NOMO-1 (cell line): Measurements from ENCODE around the gene CNTLN.
"Not testable (repeated sequence)": the region's sequence is repeated elsewhere in the genome, so short reads cannot be mapped to it uniquely, and the experiment has no call there.

Experiments used
- DNase-seq, 2 experiments: peaks; one replicate each; lab custom pipeline; 2025; ENCODE audit not compliant: unreplicated experiment in 2 of 2; lab: John Stamatoyannopoulos, UW

Gene CNTLN

DNA sequence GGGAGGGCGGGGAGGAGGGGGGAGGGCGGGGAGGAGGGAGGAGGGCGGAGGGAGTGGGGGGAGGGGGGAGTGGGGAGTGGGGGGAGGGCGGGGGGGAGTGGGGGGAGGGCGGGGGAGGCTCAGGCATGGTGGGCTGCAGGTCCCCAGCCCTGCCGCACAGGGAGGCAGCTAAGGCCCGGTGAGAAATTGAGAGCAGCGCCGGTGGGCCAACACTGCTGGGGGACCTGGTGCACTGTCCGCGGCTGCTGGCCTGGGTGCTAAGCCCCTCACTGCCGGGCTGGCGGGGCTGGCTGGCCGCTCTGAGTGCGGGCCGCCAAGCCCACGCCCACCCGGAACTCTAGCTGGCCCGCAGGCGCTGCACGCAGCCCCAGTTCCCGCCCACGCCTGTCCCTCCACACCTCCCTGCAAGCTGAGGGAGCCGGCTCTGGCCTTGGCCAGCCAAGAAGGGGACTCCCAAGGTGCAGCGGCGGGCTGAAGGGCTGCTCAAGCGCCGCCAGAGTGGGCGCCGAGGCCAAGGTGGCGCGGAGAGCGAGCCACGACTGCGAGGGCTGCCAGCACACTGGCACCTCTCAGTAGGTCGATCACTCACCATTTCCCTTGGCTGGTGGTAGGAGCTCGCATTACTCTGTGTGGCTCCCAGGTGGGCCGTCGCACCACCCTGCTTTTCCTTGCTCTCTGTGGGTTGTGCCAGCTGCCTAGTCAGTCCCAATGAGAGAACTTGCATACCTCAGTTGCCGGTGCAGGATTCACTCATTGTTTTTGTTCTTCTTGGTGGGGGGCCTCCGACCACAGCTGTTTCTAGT lies 160.2 kb downstream of the CNTLN start:
- DNase-seq, result no peak

GRCh38 chr9:17315341-17315740 lies 180.5 kb downstream of the CNTLN start:
- no peak for DNase-seq

GRCh38 chr9:17318821-17319320 lies 184.0 kb downstream of the CNTLN start:
- no peak for DNase-seq

GRCh38 chr9:17319864-17320263 lies 185.0 kb downstream of the CNTLN start:
- no peak for DNase-seq

- no peak for DNase-seq
Measured at GRCh38 chr9:17322882-17323864, 188.3 kb downstream of the CNTLN start.

GRCh38 chr9:17328331-17328730 lies 193.5 kb downstream of the CNTLN start:
- no peak for DNase-seq

DNA sequence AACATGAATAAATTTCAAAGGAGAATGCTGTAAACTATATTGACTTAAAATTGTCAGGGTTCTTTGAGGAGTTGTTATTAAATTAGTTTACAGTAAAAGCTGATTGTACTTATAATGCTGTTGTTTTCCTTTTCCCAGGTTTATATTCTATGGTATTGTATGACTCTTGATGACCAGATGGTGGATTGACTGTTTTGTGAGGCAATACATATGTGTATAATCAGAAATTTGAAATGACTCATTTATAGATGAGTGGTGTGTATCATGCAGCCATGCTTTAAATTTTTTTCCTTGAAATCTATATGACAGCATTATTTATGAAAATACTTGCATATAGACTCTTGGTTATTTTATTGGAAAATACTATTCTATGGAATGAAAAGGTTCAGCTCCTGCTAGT lies 195.3 kb downstream of the CNTLN start:
- no peak for DNase-seq

DNA sequence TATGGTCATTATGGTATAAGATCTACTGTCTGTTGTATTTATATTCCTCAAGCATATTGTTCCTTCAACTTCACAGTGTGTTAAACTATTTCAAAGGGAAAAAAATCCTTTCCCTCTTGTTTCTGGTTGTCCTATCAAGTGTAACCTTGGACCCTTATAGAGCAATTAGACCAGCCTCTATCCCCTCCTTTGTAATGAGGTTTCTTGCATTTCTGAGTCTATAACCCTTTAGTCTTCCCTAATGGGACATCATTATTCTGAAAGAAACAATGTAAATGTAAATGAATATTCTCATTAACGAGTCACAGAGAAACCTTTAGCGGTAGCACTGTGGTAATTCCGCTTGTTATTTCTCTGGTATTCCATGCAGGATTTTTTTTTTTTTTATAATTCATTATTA lies 197.3 kb downstream of the CNTLN start:
- no peak for DNase-seq

DNA sequence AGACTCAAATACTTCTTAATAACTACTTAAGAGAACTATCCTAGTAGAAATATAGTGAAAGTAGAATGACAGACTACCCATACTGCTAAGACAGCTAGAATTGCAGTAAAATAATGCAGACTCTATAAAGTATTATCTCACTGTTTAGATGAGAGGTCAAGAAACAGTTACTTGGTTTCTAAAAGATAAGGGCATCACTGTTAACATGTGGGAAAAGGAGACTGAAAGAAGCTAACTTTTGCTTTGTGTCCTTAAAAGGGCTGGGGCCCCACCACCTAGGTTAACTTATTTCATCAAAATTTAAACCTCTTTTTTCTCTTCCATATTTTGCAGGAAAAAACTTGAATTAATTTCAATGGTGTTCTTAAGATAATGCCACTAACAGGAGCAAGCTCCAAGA lies 204.3 kb downstream of the CNTLN start:
- no peak for DNase-seq

DNA sequence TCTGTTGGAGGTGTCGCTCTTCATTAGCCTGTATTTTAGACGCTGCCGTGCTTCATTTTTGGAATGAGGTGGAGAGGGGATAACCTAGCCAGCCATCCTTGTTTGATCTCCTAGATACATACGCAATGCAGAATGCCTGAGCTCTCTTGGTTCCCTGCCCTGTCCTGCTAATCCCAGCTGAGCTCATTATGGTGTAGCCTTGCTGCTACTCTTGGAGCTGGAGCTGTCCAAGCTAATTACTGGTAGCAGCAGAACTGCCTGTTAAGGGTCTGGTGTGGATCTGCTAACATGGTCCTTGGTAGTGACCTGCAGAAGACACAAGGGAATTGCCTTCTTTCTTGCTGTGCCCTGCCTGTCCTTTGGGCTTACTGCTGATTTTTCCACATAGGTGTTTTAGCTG lies 207.9 kb downstream of the CNTLN start:
- no peak for DNase-seq

- no peak for DNase-seq
Measured at GRCh38 chr9:17349831-17350230, 215.0 kb downstream of the CNTLN start.

DNA sequence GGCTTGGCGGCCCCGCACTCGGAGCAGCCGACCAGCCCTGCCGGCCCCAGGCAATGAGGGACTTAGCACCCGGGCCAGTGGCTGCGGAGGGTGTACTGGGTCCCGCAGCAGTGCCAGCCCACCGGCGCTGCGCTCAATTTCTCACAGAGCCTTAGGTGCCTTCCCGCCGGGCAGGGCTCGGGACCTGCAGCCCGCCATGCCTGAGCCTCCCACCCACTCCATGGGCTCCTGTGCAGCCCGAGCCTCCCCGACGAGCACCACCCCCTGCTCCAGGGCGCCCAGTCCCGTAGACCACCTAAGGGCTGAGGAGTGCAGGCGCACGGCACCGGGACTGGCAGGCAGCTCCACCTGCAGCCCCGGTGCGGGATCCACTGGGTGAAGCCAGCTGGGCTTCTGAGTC lies 219.2 kb downstream of the CNTLN start:
- not testable (repeated sequence) for DNase-seq

- no peak for DNase-seq
Measured at GRCh38 chr9:17361378-17361777, 226.5 kb downstream of the CNTLN start.

DNA sequence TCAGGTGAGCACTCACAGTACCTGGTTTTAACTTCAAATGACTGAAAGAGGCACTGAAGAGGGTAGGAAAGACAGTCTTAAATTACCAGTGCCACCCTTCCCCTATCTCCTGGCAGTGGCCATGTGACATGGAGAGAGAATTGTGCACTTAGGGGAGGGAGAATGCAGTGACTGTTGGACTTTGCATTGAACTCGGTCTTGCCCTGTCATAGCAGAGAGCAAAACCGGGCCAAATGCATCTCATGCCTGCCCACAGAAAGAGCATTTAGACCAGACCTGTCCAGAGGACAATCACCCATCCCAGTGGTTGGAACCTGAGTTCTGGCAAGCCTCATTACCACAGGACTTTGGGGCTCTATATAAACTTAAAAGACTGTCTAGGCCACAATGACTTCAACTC lies 232.2 kb downstream of the CNTLN start:
- DNase-seq, result no peak

DNA sequence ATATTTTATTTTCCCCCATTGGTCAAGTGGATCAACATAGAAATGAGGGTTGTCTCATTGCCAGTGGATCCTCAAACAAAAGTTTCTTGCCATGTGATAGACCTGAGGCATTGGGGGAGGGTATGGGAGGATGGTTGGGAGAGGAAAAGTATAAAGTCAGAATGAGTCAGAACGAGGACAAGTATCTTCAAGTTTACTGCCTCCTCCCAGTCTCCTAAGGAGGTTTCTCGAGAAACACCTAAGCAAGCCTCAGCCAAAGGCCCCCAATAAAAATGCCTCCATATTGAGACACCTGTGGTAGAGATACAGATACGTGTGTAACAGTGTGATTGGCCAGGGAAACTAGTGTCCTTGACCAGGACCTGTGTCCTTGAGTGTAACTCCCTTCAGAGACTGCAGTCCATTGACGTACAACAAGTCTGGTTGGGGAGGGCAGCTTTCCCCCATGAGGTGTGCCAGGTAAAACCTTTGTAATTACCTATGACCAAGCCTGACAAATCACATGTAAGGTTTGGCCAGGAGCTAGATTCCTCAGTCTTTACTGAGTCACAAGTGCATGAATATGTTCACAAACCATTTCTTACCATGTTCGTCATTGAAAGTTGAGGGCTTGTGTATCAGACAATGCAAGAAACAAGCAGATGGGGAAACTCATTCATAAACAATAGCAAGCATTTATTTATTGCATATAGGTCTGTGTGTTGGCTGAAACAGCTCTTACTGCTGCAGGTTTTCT lies 245.5 kb downstream of the CNTLN start:
- no peak for DNase-seq

- no peak for DNase-seq
Measured at GRCh38 chr9:17387565-17387964, 252.7 kb downstream of the CNTLN start.

DNA sequence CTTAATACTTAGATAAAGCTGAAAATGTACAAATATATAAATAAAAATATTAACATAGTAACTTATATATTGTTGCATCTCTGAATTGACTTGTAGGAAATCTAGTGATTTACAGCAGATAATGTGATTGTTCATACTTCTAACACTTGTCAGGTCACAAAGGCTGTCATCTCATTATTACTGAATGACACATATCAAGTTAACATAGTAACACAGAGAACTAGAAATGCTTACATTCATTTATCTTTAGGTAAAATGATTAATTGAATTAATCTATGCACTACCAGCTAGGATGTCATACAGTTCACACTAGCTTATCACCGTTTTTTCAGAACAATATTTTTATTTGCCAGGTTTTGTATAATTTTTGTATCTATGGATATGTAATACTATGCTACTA lies 254.2 kb downstream of the CNTLN start:
- no peak for DNase-seq

DNA sequence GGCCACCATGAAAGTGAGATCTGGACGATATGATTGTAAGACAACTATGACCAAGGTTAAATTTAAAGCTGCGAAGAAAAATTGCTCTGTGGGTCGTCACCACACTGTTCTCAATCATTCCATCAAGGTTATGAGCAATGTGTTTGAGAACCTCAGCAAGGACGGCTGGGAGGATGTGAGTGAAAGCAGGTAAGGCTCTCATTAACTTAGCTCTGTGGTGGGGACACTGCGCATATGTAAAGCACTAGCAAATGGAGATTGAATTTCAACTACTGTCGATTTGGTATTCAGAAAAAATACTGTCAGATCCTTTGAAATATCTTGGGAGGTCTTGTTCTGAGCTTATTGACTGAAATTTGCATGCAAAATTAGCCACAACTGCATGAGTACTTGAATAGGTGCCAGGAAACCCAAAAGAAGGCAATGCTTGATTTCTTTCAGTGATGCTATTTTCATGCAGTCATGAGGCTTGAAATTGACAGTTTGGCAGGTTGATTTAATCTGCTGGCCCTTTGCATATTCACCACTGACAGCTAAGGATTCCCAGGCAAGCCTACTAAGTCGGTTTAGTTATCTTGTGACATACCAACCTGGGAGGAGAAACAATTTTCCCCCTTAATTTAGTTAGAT lies 260.2 kb downstream of the CNTLN start:
- no peak for DNase-seq

- DNase-seq, result not testable (repeated sequence)
Measured at GRCh38 chr9:17397166-17397728, 262.4 kb downstream of the CNTLN start.

GRCh38 chr9:17398350-17398749 lies 263.5 kb downstream of the CNTLN start:
- DNase-seq, result no peak
